GM12872 (cell line): ENCODE measurements around the gene EFNB2.
A peak's percentile ranks its signal among the peaks of the same experiment; 100 is the strongest.

Experiments
- TF ChIP-seq, protein P1 (sequence below): IDR thresholded peaks from 3 replicates; pipeline ENCODE4 v1.5.1; 2011; ENCODE audit warnings: low read depth, mild to moderate bottlenecking, low read length, moderate library complexity; ENCODE audit not compliant: insufficient read depth

The EFNB2 gene

DNA sequence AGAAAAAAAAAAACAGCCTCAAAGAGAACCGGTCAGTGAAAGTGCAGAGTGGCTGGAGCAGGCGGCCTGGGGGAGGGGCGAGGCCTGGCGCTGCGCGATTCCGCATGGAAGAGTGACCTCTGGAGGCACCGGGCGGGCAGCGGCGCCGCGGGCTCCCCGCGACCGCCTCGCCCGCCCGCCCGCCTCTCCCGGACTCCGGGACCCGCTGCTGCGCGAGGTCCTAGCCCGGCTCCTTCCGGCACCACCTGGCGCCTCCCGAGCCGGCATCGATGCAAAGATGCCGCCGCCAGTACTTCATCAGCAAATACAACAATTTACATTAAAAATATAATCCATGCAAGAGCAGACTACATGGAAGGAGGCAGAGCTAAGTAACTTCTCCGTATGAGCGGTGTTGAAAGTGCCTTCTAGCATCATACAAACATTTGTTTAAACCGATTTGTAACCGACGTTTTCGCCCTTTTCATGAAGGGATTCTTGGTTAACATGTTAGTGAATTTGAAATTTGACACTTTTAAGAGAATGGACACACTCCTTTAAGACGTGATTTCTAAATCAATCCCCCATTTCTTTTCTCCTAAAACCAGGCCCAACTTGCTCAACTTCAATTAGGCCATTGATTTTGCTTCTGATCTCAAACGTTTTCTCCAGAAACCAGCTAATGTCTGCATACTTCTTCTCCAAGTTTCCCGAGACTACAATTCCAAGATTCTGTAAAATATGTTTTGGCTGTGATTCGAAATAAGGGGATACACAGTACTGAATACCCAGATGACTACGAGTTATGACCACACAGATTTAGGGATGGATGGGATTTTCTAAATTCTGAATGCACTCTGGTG, 2.1 kb downstream of the EFNB2 start:
- TF ChIP-seq, protein P1, sequence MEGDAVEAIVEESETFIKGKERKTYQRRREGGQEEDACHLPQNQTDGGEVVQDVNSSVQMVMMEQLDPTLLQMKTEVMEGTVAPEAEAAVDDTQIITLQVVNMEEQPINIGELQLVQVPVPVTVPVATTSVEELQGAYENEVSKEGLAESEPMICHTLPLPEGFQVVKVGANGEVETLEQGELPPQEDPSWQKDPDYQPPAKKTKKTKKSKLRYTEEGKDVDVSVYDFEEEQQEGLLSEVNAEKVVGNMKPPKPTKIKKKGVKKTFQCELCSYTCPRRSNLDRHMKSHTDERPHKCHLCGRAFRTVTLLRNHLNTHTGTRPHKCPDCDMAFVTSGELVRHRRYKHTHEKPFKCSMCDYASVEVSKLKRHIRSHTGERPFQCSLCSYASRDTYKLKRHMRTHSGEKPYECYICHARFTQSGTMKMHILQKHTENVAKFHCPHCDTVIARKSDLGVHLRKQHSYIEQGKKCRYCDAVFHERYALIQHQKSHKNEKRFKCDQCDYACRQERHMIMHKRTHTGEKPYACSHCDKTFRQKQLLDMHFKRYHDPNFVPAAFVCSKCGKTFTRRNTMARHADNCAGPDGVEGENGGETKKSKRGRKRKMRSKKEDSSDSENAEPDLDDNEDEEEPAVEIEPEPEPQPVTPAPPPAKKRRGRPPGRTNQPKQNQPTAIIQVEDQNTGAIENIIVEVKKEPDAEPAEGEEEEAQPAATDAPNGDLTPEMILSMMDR = 0 out of 3 replicates have a peak, but pooled peaks have one; percentile 21

GRCh38 chr13:106532111-106532929, 3.1 kb downstream of the EFNB2 start:
- TF ChIP-seq, protein P1 = no peak

DNA sequence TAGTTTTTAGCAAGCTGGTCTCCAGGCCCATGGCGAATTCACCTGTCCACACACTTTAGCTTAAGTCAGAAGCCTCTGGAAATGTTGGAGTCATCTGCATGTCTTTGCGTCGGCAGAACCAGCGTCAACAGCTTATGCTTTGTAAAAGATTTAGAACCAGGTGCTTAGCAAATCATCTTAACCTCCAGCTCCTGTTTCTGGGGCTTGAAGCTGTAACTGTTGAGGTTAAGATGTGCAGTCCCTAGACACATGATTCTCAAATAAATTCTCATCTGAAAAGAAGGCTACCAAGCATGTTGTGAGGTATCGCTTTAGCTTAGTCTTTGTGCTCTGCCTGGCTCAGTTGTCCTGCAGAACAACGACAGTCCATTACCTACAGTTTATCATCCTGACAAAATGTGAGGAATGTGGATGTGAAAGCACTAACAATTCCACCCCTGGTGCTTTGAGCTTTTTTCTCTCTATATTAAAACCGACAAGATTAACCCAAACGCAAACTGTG, 4.4 kb downstream of the EFNB2 start:
- TF ChIP-seq, protein P1 = no peak

- TF ChIP-seq, protein P1 = no peak
These were observed 5.2 kb downstream of the EFNB2 start for GRCh38 chr13:106530171-106530851.

- TF ChIP-seq, protein P1 = no peak
These were observed 5.9 kb downstream of the EFNB2 start for GRCh38 chr13:106529415-106530170.

- TF ChIP-seq, protein P1 = no peak
These were observed 6.6 kb downstream of the EFNB2 start for GRCh38 chr13:106528718-106529414.
